ENCODE data around the gene POFUT2.

Gene POFUT2

GRCh38 chr21:45299026-45299863, 11.6 kb upstream of the POFUT2 start:
- no CpG with 5 or more reads among the region's 22 CpGs for WGBS (ENCODE audit: extremely low coverage, insufficient coverage, insufficient read length)

DNA sequence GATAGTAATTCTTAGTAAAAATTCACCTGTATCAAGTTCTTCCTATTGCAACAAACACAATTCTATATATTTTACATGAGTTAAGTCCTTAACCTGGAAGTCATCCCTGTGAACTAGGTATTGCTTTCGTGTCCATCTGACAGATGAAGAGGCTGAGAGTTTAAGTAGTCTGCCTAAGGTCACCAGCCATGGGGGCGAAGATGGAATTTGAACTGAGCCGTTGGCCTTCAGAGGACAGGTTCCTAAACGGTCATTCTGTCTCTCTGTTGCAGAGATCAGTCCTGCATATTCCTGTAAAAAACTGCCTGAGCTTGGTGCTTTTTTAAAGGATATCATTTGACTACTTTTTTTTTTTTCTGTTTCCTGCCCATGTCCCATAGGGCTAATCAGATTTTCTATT, 10.2 kb upstream of the POFUT2 start:
- peaks cover 2% of the 10 kb centered on the region for H3K9me3 ChIP-seq (ENCODE audit: insufficient read depth, low read depth, low read length)
- no peak overlapping the region for H3K4ac ChIP-seq (ENCODE audit: low read depth, low read length)
- H3K9ac ChIP-seq (ENCODE audit: low read length) = no peak overlapping the region
- H3K27me3 ChIP-seq (ENCODE audit: insufficient read depth, low read length) = no peaks in the 10 kb centered on the region
- H3K4me3 ChIP-seq (ENCODE audit: low read depth, low read length) = no peak overlapping the region
- H2BK5ac ChIP-seq (ENCODE audit: low read depth, low read length, poor library complexity) = no peak overlapping the region
- no peak overlapping the region for H4K91ac ChIP-seq (ENCODE audit: low read depth, low read length)
- no CpG with 5 or more reads among the region's 4 CpGs for WGBS (ENCODE audit: extremely low coverage, insufficient coverage, insufficient read length)
- no peak overlapping the region for H3K4me2 ChIP-seq (ENCODE audit: low read length)
- DNase-seq = no peak
- peaks cover 55% of the 10 kb centered on the region for H3K79me1 ChIP-seq (ENCODE audit: low read length)
- H4K8ac ChIP-seq (ENCODE audit: low read depth, low read length) = no peak overlapping the region
- no peak overlapping the region for H2BK120ac ChIP-seq (ENCODE audit: insufficient read depth, low read length, poor library complexity)
- peaks cover 20% of the 10 kb centered on the region for H3K79me2 ChIP-seq (ENCODE audit: control insufficient read depth, insufficient read depth, low read length, poor library complexity)
- no peak overlapping the region for H2AFZ ChIP-seq (ENCODE audit: insufficient read depth, low read length, poor library complexity)
- peaks cover 0 to 2% of the 10 kb centered on the region in 2 experiments for H3K36me3 ChIP-seq (ENCODE audit: control insufficient read depth in 1 of 2, insufficient read depth in 2 of 2, low read length in 2 of 2)
- H2AK5ac ChIP-seq (ENCODE audit: low read length) = no peak overlapping the region
- peaks cover 48 to 50% of the 10 kb centered on the region in 2 experiments for H3K4me1 ChIP-seq (ENCODE audit: control insufficient read depth in 1 of 2, insufficient read depth in 2 of 2, low read length in 2 of 2)
- no peak overlapping the region for H3K27ac ChIP-seq (ENCODE audit: low read depth, low read length)
- no peak overlapping the region for H4K12ac ChIP-seq (ENCODE audit: low read depth, low read length)
- no peak overlapping the region for H3K18ac ChIP-seq (ENCODE audit: low read length)
- no peak overlapping the region for H3K23ac ChIP-seq (ENCODE audit: low read length)
- no peak overlapping the region for H3K14ac ChIP-seq (ENCODE audit: low read length)
- H2BK12ac ChIP-seq (ENCODE audit: low read length) = peak overlapping the region; percentile 59

More at GRCh38 chr21:45299026-45299863, 11.6 kb upstream of the POFUT2 start:
- no peak overlapping the region for H4K12ac ChIP-seq (ENCODE audit: low read depth, low read length)
- no peak overlapping the region for H4K8ac ChIP-seq (ENCODE audit: low read depth, low read length)
- no peak overlapping the region for H3K23ac ChIP-seq (ENCODE audit: low read length)
- no peaks in the 10 kb centered on the region for H3K27me3 ChIP-seq (ENCODE audit: insufficient read depth, low read length)
- DNase-seq = no peak
- H3K79me1 ChIP-seq (ENCODE audit: low read length) = peaks cover 42% of the 10 kb centered on the region
- peaks cover 0 to 2% of the 10 kb centered on the region in 2 experiments for H3K36me3 ChIP-seq (ENCODE audit: control insufficient read depth in 1 of 2, insufficient read depth in 2 of 2, low read length in 2 of 2)
- H2BK5ac ChIP-seq (ENCODE audit: low read depth, low read length, poor library complexity) = peak overlapping the region; percentile 80
- no peak overlapping the region for H3K4ac ChIP-seq (ENCODE audit: low read depth, low read length)
- H3K18ac ChIP-seq (ENCODE audit: low read length) = no peak overlapping the region
- H3K4me2 ChIP-seq (ENCODE audit: low read length) = no peak overlapping the region
- H3K4me1 ChIP-seq (ENCODE audit: control insufficient read depth in 1 of 2, insufficient read depth in 2 of 2, low read length in 2 of 2) = peaks cover 36 to 38% of the 10 kb centered on the region in 2 experiments
- H3K79me2 ChIP-seq (ENCODE audit: control insufficient read depth, insufficient read depth, low read length, poor library complexity) = peaks cover 9% of the 10 kb centered on the region
- H2AFZ ChIP-seq (ENCODE audit: insufficient read depth, low read length, poor library complexity) = no peak overlapping the region
- H2AK5ac ChIP-seq (ENCODE audit: low read length) = no peak overlapping the region
- H3K9me3 ChIP-seq (ENCODE audit: insufficient read depth, low read depth, low read length) = peaks cover 2% of the 10 kb centered on the region
- H3K9ac ChIP-seq (ENCODE audit: low read length) = no peak overlapping the region
- H2BK12ac ChIP-seq (ENCODE audit: low read length) = no peak overlapping the region
- no peak overlapping the region for H3K27ac ChIP-seq (ENCODE audit: low read depth, low read length)
- no peak overlapping the region for H3K4me3 ChIP-seq (ENCODE audit: low read depth, low read length)
- peak overlapping the region; percentile 4 for H3K14ac ChIP-seq (ENCODE audit: low read length)
- H4K91ac ChIP-seq (ENCODE audit: low read depth, low read length) = peak overlapping the region; percentile 98
- H2BK120ac ChIP-seq (ENCODE audit: insufficient read depth, low read length, poor library complexity) = peak overlapping the region; percentile 43

DNA sequence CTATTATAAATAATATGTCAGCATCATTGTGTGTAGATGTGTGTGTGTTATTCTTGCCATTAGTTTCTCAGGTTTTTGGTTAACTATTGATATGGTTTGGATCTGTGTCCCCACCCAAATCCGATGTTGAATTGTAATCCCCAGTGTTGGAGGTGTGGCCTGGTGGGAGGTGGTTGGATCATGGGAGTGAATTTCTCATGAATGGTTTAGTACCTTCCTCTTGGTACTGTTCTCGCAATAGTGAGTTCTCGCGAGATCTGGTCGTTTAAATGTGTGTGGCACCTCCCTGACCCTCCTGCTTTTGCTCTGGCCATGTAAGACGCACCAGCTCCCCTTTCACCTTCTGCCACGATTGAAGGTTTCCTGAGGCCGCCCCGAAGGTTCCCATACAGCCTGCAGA, 9.6 kb upstream of the POFUT2 start:
- Histone ChIP-seq H3K36me3 (ENCODE audit: control insufficient read depth in 1 of 2, insufficient read depth in 2 of 2, low read length in 2 of 2) (peaks cover 0 to 2% of the 10 kb centered on the region in 2 experiments), H3K18ac (ENCODE audit: low read length) (no peak overlapping the region), H3K4ac (ENCODE audit: low read depth, low read length) (no peak overlapping the region), H3K4me3 (ENCODE audit: low read depth, low read length) (no peak overlapping the region), H2AK5ac (ENCODE audit: low read length) (no peak overlapping the region), H3K27ac (ENCODE audit: low read depth, low read length) (no peak overlapping the region), H4K8ac (ENCODE audit: low read depth, low read length) (no peak overlapping the region), H4K91ac (ENCODE audit: low read depth, low read length) (no peak overlapping the region), H2BK5ac (ENCODE audit: low read depth, low read length, poor library complexity) (no peak overlapping the region), H3K4me2 (ENCODE audit: low read length) (no peak overlapping the region), H2AFZ (ENCODE audit: insufficient read depth, low read length, poor library complexity) (no peak overlapping the region), H3K9me3 (ENCODE audit: insufficient read depth, low read depth, low read length) (peaks cover 2% of the 10 kb centered on the region), H3K14ac (ENCODE audit: low read length) (no peak overlapping the region), H3K79me2 (ENCODE audit: control insufficient read depth, insufficient read depth, low read length, poor library complexity) (peaks cover 20% of the 10 kb centered on the region), H3K9ac (ENCODE audit: low read length) (no peak overlapping the region), H2BK120ac (ENCODE audit: insufficient read depth, low read length, poor library complexity) (no peak overlapping the region), H2BK12ac (ENCODE audit: low read length) (peak overlapping the region; percentile 2), H3K79me1 (ENCODE audit: low read length) (peaks cover 54% of the 10 kb centered on the region), H3K27me3 (ENCODE audit: insufficient read depth, low read length) (no peaks in the 10 kb centered on the region), H4K12ac (ENCODE audit: low read depth, low read length) (no peak overlapping the region), H3K4me1 (ENCODE audit: control insufficient read depth in 1 of 2, insufficient read depth in 2 of 2, low read length in 2 of 2) (peaks cover 51 to 54% of the 10 kb centered on the region in 2 experiments), H3K23ac (ENCODE audit: low read length) (no peak overlapping the region)
- DNase-seq = no peak
- no CpG with 5 or more reads among the region's 9 CpGs for WGBS (ENCODE audit: extremely low coverage, insufficient coverage, insufficient read length)

DNA sequence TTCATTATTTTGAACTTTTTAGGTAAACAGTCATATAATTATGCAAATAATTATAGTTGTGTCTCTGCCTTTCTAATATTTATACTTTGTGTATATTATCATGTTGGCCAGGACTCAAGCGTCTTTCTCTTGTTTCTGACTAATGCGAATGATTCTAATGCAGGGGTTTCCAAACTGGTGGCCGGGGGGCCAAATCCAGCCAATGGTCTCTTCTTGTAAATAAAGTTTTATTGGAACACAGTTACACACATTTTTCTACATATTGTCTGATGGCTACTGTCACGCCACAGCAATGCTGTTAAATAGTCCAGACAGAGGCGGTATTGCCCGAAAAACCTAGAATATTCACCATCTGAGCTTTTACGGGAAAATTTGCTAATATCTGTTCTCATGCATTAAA, 8.9 kb upstream of the POFUT2 start:
- H2AFZ ChIP-seq (ENCODE audit: insufficient read depth, low read length, poor library complexity) = no peak overlapping the region
- peaks cover 20% of the 10 kb centered on the region for H3K79me2 ChIP-seq (ENCODE audit: control insufficient read depth, insufficient read depth, low read length, poor library complexity)
- WGBS (ENCODE audit: extremely low coverage, insufficient coverage, insufficient read length) = no CpG with 5 or more reads among the region's 7 CpGs
- H3K27me3 ChIP-seq (ENCODE audit: insufficient read depth, low read length) = no peaks in the 10 kb centered on the region
- no peak overlapping the region for H3K9ac ChIP-seq (ENCODE audit: low read length)
- no peak overlapping the region for H3K18ac ChIP-seq (ENCODE audit: low read length)
- no peak overlapping the region for H2BK120ac ChIP-seq (ENCODE audit: insufficient read depth, low read length, poor library complexity)
- H3K4me2 ChIP-seq (ENCODE audit: low read length) = no peak overlapping the region
- peaks cover 56 to 58% of the 10 kb centered on the region in 2 experiments for H3K4me1 ChIP-seq (ENCODE audit: control insufficient read depth in 1 of 2, insufficient read depth in 2 of 2, low read length in 2 of 2)
- H3K4me3 ChIP-seq (ENCODE audit: low read depth, low read length) = no peak overlapping the region
- no peak overlapping the region for H3K23ac ChIP-seq (ENCODE audit: low read length)
- H3K27ac ChIP-seq (ENCODE audit: low read depth, low read length) = no peak overlapping the region
- H3K4ac ChIP-seq (ENCODE audit: low read depth, low read length) = no peak overlapping the region
- H4K12ac ChIP-seq (ENCODE audit: low read depth, low read length) = no peak overlapping the region
- DNase-seq = no peak
- H2BK5ac ChIP-seq (ENCODE audit: low read depth, low read length, poor library complexity) = no peak overlapping the region
- H4K91ac ChIP-seq (ENCODE audit: low read depth, low read length) = no peak overlapping the region
- no peak overlapping the region for H2AK5ac ChIP-seq (ENCODE audit: low read length)
- peaks cover 52% of the 10 kb centered on the region for H3K79me1 ChIP-seq (ENCODE audit: low read length)
- peaks cover 2% of the 10 kb centered on the region for H3K9me3 ChIP-seq (ENCODE audit: insufficient read depth, low read depth, low read length)
- no peak overlapping the region for H3K14ac ChIP-seq (ENCODE audit: low read length)
- H4K8ac ChIP-seq (ENCODE audit: low read depth, low read length) = no peak overlapping the region
- H2BK12ac ChIP-seq (ENCODE audit: low read length) = no peak overlapping the region
- peaks cover 0 to 2% of the 10 kb centered on the region in 2 experiments for H3K36me3 ChIP-seq (ENCODE audit: control insufficient read depth in 1 of 2, insufficient read depth in 2 of 2, low read length in 2 of 2)

Measured in trophoblast cell (in vitro differentiated cells and primary cell).